ENCODE data around the gene MRPL10.

DNA sequence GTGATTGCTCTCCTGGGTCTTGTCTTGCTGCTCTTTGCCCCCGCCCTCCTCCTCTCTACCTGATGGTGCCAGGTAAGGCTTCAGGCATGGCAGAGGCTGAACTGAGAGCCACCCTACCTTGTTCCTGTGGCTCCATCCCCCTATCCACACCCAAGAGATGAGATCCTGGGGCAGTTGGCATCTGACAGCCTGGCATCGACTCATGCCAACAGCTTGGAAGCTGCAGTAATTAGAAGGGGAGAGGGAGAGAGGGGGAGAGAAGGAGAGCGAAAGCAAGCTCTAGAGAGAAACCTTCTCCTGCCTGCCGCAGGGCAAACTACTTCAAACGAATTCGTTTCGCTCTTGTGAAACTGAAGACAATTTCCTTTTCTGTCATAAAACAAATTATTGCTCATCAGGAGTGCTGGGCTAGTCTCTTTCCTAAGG, 33.5 kb upstream of the MRPL10 start:
- TF ChIP-seq, protein P1, sequence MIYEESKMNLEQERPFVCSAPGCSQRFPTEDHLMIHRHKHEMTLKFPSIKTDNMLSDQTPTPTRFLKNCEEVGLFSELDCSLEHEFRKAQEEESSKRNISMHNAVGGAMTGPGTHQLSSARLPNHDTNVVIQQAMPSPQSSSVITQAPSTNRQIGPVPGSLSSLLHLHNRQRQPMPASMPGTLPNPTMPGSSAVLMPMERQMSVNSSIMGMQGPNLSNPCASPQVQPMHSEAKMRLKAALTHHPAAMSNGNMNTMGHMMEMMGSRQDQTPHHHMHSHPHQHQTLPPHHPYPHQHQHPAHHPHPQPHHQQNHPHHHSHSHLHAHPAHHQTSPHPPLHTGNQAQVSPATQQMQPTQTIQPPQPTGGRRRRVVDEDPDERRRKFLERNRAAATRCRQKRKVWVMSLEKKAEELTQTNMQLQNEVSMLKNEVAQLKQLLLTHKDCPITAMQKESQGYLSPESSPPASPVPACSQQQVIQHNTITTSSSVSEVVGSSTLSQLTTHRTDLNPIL (CRISPR knock-in tag; IDR thresholded peaks at IDR 0.05; ENCODE audit: low read depth) = no peak
- no peak for TF ChIP-seq ZFP30 (CRISPR knock-in tag; IDR thresholded peaks at IDR 0.05)
- TF ChIP-seq, protein P2, sequence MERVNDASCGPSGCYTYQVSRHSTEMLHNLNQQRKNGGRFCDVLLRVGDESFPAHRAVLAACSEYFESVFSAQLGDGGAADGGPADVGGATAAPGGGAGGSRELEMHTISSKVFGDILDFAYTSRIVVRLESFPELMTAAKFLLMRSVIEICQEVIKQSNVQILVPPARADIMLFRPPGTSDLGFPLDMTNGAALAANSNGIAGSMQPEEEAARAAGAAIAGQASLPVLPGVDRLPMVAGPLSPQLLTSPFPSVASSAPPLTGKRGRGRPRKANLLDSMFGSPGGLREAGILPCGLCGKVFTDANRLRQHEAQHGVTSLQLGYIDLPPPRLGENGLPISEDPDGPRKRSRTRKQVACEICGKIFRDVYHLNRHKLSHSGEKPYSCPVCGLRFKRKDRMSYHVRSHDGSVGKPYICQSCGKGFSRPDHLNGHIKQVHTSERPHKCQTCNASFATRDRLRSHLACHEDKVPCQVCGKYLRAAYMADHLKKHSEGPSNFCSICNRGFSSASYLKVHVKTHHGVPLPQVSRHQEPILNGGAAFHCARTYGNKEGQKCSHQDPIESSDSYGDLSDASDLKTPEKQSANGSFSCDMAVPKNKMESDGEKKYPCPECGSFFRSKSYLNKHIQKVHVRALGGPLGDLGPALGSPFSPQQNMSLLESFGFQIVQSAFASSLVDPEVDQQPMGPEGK (CRISPR knock-in tag; IDR thresholded peaks at IDR 0.05; ENCODE audit: borderline replicate concordance) = no peak
- TF ChIP-seq, protein P3, sequence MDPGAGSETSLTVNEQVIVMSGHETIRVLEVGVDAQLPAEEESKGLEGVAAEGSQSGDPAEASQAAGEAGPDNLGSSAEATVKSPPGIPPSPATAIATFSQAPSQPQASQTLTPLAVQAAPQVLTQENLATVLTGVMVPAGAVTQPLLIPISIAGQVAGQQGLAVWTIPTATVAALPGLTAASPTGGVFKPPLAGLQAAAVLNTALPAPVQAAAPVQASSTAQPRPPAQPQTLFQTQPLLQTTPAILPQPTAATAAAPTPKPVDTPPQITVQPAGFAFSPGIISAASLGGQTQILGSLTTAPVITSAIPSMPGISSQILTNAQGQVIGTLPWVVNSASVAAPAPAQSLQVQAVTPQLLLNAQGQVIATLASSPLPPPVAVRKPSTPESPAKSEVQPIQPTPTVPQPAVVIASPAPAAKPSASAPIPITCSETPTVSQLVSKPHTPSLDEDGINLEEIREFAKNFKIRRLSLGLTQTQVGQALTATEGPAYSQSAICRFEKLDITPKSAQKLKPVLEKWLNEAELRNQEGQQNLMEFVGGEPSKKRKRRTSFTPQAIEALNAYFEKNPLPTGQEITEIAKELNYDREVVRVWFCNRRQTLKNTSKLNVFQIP (CRISPR knock-in tag; IDR thresholded peaks at IDR 0.05; ENCODE audit: borderline replicate concordance, low read depth) = no peak
